ENCODE data around the gene MLLT10.

DNA sequence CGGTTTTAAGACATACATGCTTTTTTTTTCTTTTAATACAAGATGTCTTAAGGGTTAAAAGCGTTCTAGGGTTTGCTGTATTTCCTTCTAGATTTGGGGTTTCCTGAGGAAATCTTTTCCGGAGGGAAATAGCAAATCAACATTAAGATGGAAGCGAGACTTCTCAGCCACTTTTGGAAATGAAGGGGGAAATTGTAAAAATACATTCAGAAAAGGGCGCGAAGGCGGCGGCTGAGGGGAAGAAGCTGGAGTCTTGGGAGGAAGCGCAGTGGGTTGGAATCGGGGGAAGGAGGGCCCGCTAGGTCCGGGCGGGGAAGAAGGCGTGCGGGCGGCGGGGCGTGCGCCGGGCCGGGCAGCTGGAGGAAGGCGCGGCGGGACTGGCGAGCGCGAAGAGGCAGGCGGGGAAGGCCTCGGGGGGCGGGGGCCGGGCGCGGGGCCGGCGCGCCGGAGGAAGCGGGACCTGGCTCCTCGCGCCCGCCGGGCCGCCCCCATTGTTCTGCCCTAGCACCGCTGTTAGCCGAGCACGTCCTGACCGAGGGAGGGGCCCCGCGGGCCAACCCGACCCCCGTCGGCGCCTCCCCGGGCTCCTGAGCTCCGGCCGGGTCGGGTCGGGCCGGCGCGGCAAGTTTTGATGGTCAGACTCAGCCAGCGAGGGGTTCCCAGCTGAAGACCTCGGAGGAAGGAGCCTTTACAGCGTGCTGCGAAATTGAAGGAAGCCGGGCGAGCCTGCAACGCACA, 7.0 kb upstream of the MLLT10 start:
- TF ChIP-seq, protein P1, sequence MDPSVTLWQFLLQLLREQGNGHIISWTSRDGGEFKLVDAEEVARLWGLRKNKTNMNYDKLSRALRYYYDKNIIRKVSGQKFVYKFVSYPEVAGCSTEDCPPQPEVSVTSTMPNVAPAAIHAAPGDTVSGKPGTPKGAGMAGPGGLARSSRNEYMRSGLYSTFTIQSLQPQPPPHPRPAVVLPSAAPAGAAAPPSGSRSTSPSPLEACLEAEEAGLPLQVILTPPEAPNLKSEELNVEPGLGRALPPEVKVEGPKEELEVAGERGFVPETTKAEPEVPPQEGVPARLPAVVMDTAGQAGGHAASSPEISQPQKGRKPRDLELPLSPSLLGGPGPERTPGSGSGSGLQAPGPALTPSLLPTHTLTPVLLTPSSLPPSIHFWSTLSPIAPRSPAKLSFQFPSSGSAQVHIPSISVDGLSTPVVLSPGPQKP (IDR thresholded peaks at IDR 0.05; ENCODE audit: low read depth, low read length), result no peak
- TF ChIP-seq, protein P2, sequence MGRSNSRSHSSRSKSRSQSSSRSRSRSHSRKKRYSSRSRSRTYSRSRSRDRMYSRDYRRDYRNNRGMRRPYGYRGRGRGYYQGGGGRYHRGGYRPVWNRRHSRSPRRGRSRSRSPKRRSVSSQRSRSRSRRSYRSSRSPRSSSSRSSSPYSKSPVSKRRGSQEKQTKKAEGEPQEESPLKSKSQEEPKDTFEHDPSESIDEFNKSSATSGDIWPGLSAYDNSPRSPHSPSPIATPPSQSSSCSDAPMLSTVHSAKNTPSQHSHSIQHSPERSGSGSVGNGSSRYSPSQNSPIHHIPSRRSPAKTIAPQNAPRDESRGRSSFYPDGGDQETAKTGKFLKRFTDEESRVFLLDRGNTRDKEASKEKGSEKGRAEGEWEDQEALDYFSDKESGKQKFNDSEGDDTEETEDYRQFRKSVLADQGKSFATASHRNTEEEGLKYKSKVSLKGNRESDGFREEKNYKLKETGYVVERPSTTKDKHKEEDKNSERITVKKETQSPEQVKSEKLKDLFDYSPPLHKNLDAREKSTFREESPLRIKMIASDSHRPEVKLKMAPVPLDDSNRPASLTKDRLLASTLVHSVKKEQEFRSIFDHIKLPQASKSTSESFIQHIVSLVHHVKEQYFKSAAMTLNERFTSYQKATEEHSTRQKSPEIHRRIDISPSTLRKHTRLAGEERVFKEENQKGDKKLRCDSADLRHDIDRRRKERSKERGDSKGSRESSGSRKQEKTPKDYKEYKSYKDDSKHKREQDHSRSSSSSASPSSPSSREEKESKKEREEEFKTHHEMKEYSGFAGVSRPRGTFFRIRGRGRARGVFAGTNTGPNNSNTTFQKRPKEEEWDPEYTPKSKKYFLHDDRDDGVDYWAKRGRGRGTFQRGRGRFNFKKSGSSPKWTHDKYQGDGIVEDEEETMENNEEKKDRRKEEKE (IDR thresholded peaks at IDR 0.05), result no peak
- TF ChIP-seq CBFB (IDR thresholded peaks at IDR 0.05; ENCODE audit: low read depth), result no peak

Measured in GM12878 (cell line).